GM12864 (cell line): ENCODE measurements around the gene PHLDA1.

Experiments
- DNase-seq: peaks from one replicate; pipeline ENCODE4 v3.0.0-alpha.2; 2011; ENCODE audit warnings: low read depth
- H3K4me3 ChIP-seq: 2 replicates; pipeline ENCODE4 v1.5.1; 2011; ENCODE audit warnings: mild to moderate bottlenecking, low read depth, low read length, control low read depth
- CTCF ChIP-seq: IDR thresholded peaks from 2 replicates; pipeline ENCODE4 v1.5.1; 2011; ENCODE audit warnings: low read depth, mild to moderate bottlenecking, moderate library complexity, low read length, control low read depth, inconsistent platforms; ENCODE audit errors: missing control alignments

The PHLDA1 gene

GRCh38 chr12:76055393-76055792 lies 23.8 kb upstream of the PHLDA1 start:
- no peak overlapping the region for H3K4me3 ChIP-seq
- no peak for DNase-seq
- TF ChIP-seq CTCF = no peak

- DNase-seq = no peak
- TF ChIP-seq CTCF = no peak
- H3K4me3 ChIP-seq = no peak overlapping the region
Measured at GRCh38 chr12:76049575-76050251, 18.1 kb upstream of the PHLDA1 start.

GRCh38 chr12:76047742-76048141 lies 16.2 kb upstream of the PHLDA1 start:
- no peak for DNase-seq
- no peak overlapping the region for H3K4me3 ChIP-seq

GRCh38 chr12:76047060-76047459 lies 15.5 kb upstream of the PHLDA1 start:
- no peak overlapping the region for H3K4me3 ChIP-seq
- no peak for TF ChIP-seq CTCF
- no peak for DNase-seq

More at GRCh38 chr12:76047742-76048141, 16.2 kb upstream of the PHLDA1 start:
- no peak for TF ChIP-seq CTCF

- no peak for TF ChIP-seq CTCF
- no peak for DNase-seq
- no peak overlapping the region for H3K4me3 ChIP-seq
Measured at GRCh38 chr12:76043377-76043776, 11.8 kb upstream of the PHLDA1 start.

- no peak for TF ChIP-seq CTCF
- H3K4me3 ChIP-seq = no peak overlapping the region
- DNase-seq = no peak
Measured at GRCh38 chr12:76042147-76042546, 10.6 kb upstream of the PHLDA1 start.

- DNase-seq = no peak
- H3K4me3 ChIP-seq = no peak overlapping the region
- no peak for TF ChIP-seq CTCF
Measured at GRCh38 chr12:76041406-76041805, 9.8 kb upstream of the PHLDA1 start.
